K562 (cell line): ENCODE data around the gene ZBP1. TPM values are rescaled to one million over a fixed set of nuclear protein-coding genes. Genes with fewer than 3 reads are reported as not detected.

ENCODE experiments used
- ATAC-seq: fragments of 200-7000 bp; cut with Tn5 transposase; 3 replicates; pipeline ENCODE4 v1.9.1; 2020; ENCODE audit warnings: moderate library complexity
- BruUV-seq: library from RNA; stranded (reverse); fragments of 400-500 nt; replicated peaks from 2 replicates; lab custom pipeline; 2021; lab: Mats Ljungman, UMichigan
- CTCF ChIA-PET: fragments of 300-600 bp; formaldehyde crosslinking; extraction: SDS; loops from one replicate; lab custom pipeline; 2021; ENCODE audit warnings: low intra/inter-chr PET ratio; lab: Yijun Ruan, JAX
- POLR2A ChIA-PET: fragments of 300-600, 350-650 bp; sonication (Branson Sonifier 250); formaldehyde crosslinking; extraction: SDS; loops from one replicate; lab custom pipeline; 2021; ENCODE audit warnings: antibody characterized with exemption, inconsistent platforms; lab: Yijun Ruan, JAX
- DNase-seq, 4 experiments: peaks; one replicate each; pipeline versions ENCODE4 v3.0.0 to v3.0.0-alpha.2; 2011 to 2018; ENCODE audit warnings: low spot score in 3 of 4, mixed read lengths in 3 of 4; ENCODE audit errors: extremely low read depth in 1 of 4
- FAIRE-seq: peaks from 2 replicates; lab custom pipeline; 2011; peaks lifted over from hg19 to GRCh38; lab: Jason Lieb, UNC
- H2AFZ ChIP-seq: 2 replicates; pipeline ENCODE4 v1.6.0; 2011; ENCODE audit warnings: low read depth, low read length, control low read depth, inconsistent platforms
- H3K27ac ChIP-seq: fragments of 200-600 bp; 3 replicates; pipeline ENCODE4 v1.8.0; 2011; ENCODE audit warnings: low read depth, mild to moderate bottlenecking, control low read depth, inconsistent platforms, low read length, moderate library complexity, mixed read lengths; ENCODE audit errors: extremely low read depth
- H3K27me3 ChIP-seq, 2 experiments: fragments of 300-600 bp in 1 of 2; 2 replicates in 1 of 2; 3 replicates in 1 of 2; pipeline versions ENCODE4 v1.6.0 to v1.8.0; 2011; ENCODE audit warnings: inconsistent platforms in 2 of 2, low read length in 2 of 2, mild to moderate bottlenecking in 1 of 2, mixed read lengths in 1 of 2, moderate library complexity in 1 of 2; ENCODE audit not compliant: control insufficient read depth in 2 of 2, insufficient read depth in 2 of 2
- H3K36me3 ChIP-seq: fragments of 300-600 bp; 3 replicates; pipeline ENCODE4 v1.8.0; 2011; ENCODE audit warnings: mild to moderate bottlenecking, low read length, inconsistent platforms; ENCODE audit not compliant: control insufficient read depth, insufficient read depth
- H3K4me1 ChIP-seq, 2 experiments: fragments of 200-600 bp in 1 of 2; replicated peaks in 1 of 2; 2 replicates in 1 of 2; 3 replicates in 1 of 2; pipeline versions ENCODE4 v1.5.1 to v1.8.0; 2011; ENCODE audit warnings: inconsistent platforms in 2 of 2, low read length in 2 of 2, mild to moderate bottlenecking in 1 of 2, mixed read lengths in 1 of 2, moderate library complexity in 1 of 2; ENCODE audit not compliant: control insufficient read depth in 2 of 2, insufficient read depth in 2 of 2
- H3K4me2 ChIP-seq: 2 replicates; pipeline ENCODE4 v1.6.1; 2011; ENCODE audit warnings: low read length, control low read depth, inconsistent platforms, mixed read lengths; ENCODE audit not compliant: insufficient read depth
- H3K4me3 ChIP-seq: fragments of 200-600 bp; sonication (generic), shearing (Covaris generic); 2 replicates; pipeline ENCODE4 v1.5.1; 2016; ENCODE audit warnings: control low read depth, inconsistent platforms
- H3K79me2 ChIP-seq: fragments of 200-600 bp; 3 replicates; pipeline ENCODE4 v1.8.0; 2011; ENCODE audit warnings: low read length, inconsistent platforms; ENCODE audit not compliant: control insufficient read depth, insufficient read depth
- H3K9ac ChIP-seq, 2 experiments: 2 replicates each; pipeline versions ENCODE4 v1.6.0 to v1.6.1; 2011; ENCODE audit warnings: low read depth in 2 of 2, low read length in 2 of 2, control low read depth in 1 of 2, inconsistent platforms in 1 of 2, mild to moderate bottlenecking in 1 of 2, mixed read lengths in 1 of 2; ENCODE audit not compliant: insufficient read depth in 1 of 2
- H3K9me1 ChIP-seq: one replicate; pipeline ENCODE4 v1.6.0; 2011; ENCODE audit warnings: inconsistent platforms, mild to moderate bottlenecking, low read length, moderate library complexity; ENCODE audit not compliant: control insufficient read depth, insufficient read depth
- H3K9me3 ChIP-seq: replicated peaks from 2 replicates; pipeline ENCODE4 v1.5.1; 2011; ENCODE audit warnings: low read depth, low read length, inconsistent platforms; ENCODE audit not compliant: control insufficient read depth, insufficient read depth
- H4K20me1 ChIP-seq: replicated peaks from 2 replicates; pipeline ENCODE4 v1.6.1; 2011; ENCODE audit warnings: low read length, inconsistent platforms, mixed read lengths; ENCODE audit not compliant: control insufficient read depth, insufficient read depth
- KDM5B ChIP-seq: fragments of 200-600 bp; sonication (generic); IDR thresholded peaks from 2 replicates; pipeline ENCODE4 v1.6.1; 2012; ENCODE audit warnings: low read depth, mild to moderate bottlenecking, moderate library complexity, low read length, control low read depth, inconsistent platforms; ENCODE audit not compliant: insufficient replicate concordance
- RBM15 ChIP-seq: fragments of 200-400 bp; formaldehyde crosslinking; IDR thresholded peaks from 2 replicates; pipeline ENCODE4 v1.6.1; 2018; ENCODE audit warnings: mild to moderate bottlenecking, low read length, moderate library complexity; ENCODE audit not compliant: insufficient read depth
- SIRT6 ChIP-seq: IDR thresholded peaks from one replicate; pipeline ENCODE4 v1.6.1; 2012; ENCODE audit warnings: low read depth, mild to moderate bottlenecking, control low read depth, inconsistent platforms, low read length, moderate library complexity
- SMARCA5 ChIP-seq: fragments of 450-650 bp; IDR thresholded peaks from 2 replicates; pipeline ENCODE4 v1.6.1; 2016
- WGBS: fragments of 100-300 bp; shearing (Covaris generic); methylation state at CpG from one replicate; pipeline ENCODE4 v1.1.6; 2016; ENCODE audit warnings: low coverage, mixed read lengths; ENCODE audit not compliant: insufficient coverage; ENCODE audit errors: missing lambda C conversion rate; 5-methylcytosine and 5-hydroxymethylcytosine counted together
- in situ Hi-C: fragments of 300-500 bp; cut with MboI; formaldehyde crosslinking; loops from 4 replicates; pipeline ENCODE4 v1.15.0; 2018; ENCODE audit warnings: inconsistent platforms, mixed read lengths
- intact Hi-C: fragments of 100-400 bp; cut with micrococcal nuclease; formaldehyde crosslinking; loops from 2 replicates; pipeline ENCODE4 v1.14.2; 2022
- polyA plus RNA-seq, 8 experiments: library from polyadenylated mRNA; depleted of rRNA in 4 of 8; stranded (reverse) in 5 of 8; unstranded in 3 of 8; fragments of >200 nt; fragmentation: Nextera tagmentation in 2 of 8; fragmentation: Illumina TruSeq in 1 of 8; extraction: Ambion mirVana in 2 of 8; extraction: Trizol in 1 of 8; gene quantifications; 2 replicates each; pipeline versions ENCODE4 v1.2.1 to v1.2.3, GENCODE V29; 2011 to 2014; ENCODE audit warnings: inconsistent platforms in 1 of 8, missing spikeins in 1 of 8
- total RNA-seq, 7 experiments: library from RNA; depleted of rRNA in 6 of 7; stranded (reverse); fragments of >200 nt in 6 of 7; fragmentation: Illumina TruSeq in 2 of 7; extraction: Trizol in 2 of 7; gene quantifications; 2 replicates each; pipeline versions ENCODE4 v1.2.1 to v1.2.3, GENCODE V29; 2011 to 2021; ENCODE audit warnings: low replicate concordance in 1 of 7

Gene ZBP1
- total and polyA plus RNA-seq, 9 of the 15 experiments (the other 6 are each of a cell fraction or from before 2014, with no cell fraction given): not detected

GRCh38 chr20:57582029-57582378, 38.2 kb downstream of the ZBP1 start:
- Histone ChIP-seq H3K27ac (no peak overlapping the region), H3K9ac (peak overlapping the region in 1 of 2 experiments; percentile 21; a peak in 1 of 4 replicates), H3K4me1 (peaks cover 34 to 61% of the 10 kb centered on the region in 2 experiments), H3K36me3 (no peaks in the 10 kb centered on the region)
- DNase-seq: no peak
- no peak for TF ChIP-seq KDM5B
- no peak for TF ChIP-seq SMARCA5
- TF ChIP-seq SIRT6: no peak
- no peak for TF ChIP-seq RBM15
- TF ChIP-seq, all 486 proteins: peak for 0
- in situ Hi-C loops (no loop called here), intact Hi-C loops (no loop called here)
- H4K20me1 ChIP-seq: no peaks in the 10 kb centered on the region
- ATAC-seq (no peak), FAIRE-seq (no peak)
- no peaks in the 10 kb centered on the region for H3K9me3 ChIP-seq
- BruUV-seq: no TSS peak
- H3K4me2 ChIP-seq: peak overlapping the region; percentile 55
- CTCF ChIA-PET: no interaction called here
- POLR2A ChIA-PET: no interaction called here
- H3K9me1 ChIP-seq: no peaks in the 10 kb centered on the region
- H3K27me3 ChIP-seq: peaks cover 17 to 64% of the 10 kb centered on the region in 2 experiments; a peak in 4 of 5 replicates
- H2AFZ ChIP-seq: peak overlapping the region; percentile 74; the same call in 1 of the 2 replicates
- H3K79me2 ChIP-seq: no peaks in the 10 kb centered on the region
- H3K4me3 ChIP-seq: no peak overlapping the region
- WGBS: 12% methylated on average over 5 of the region's 5 CpGs
